Loucy (cell line): ENCODE results near the gene MTA1.

ENCODE experiments used
- H2AFZ ChIP-seq: fragments of 200-600 bp; sonication (generic); 2 replicates; pipeline ENCODE4 v1.6.0; 2016; ENCODE audit warnings: antibody characterized with exemption, mild to moderate bottlenecking, low read length, moderate library complexity
- H3F3A ChIP-seq: fragments of 200-600 bp; 2 replicates; pipeline ENCODE4 v1.6.0; 2016; ENCODE audit warnings: antibody characterized with exemption, low read depth, mild to moderate bottlenecking
- H3K27me3 ChIP-seq: fragments of 200-600 bp; sonication (generic); 2 replicates; pipeline ENCODE4 v1.6.1; 2014; ENCODE audit warnings: low read length, mild to moderate bottlenecking; ENCODE audit not compliant: insufficient read depth, poor library complexity, severe bottlenecking
- H3K36me3 ChIP-seq: fragments of 200-600 bp; sonication (generic); 2 replicates; pipeline ENCODE4 v1.6.1; 2016; ENCODE audit warnings: low read length; ENCODE audit not compliant: insufficient read depth
- H3K4me1 ChIP-seq: fragments of 200-600 bp; sonication (generic); 2 replicates; pipeline ENCODE4 v1.5.1; 2014; ENCODE audit warnings: low read length, mild to moderate bottlenecking; ENCODE audit not compliant: insufficient read depth, poor library complexity, severe bottlenecking
- H3K4me2 ChIP-seq: fragments of 200-600 bp; sonication (generic); 2 replicates; pipeline ENCODE4 v1.6.0; 2014; ENCODE audit warnings: antibody characterized with exemption, low read length, low read depth, mild to moderate bottlenecking; ENCODE audit not compliant: poor library complexity, severe bottlenecking
- H3K4me3 ChIP-seq: fragments of 200-600 bp; sonication (generic); 2 replicates; pipeline ENCODE4 v1.5.1; 2014; ENCODE audit warnings: low read length, mild to moderate bottlenecking, mixed read lengths; ENCODE audit not compliant: poor library complexity, severe bottlenecking
- H3K79me2 ChIP-seq: fragments of 200-600 bp; sonication (generic); 2 replicates; pipeline ENCODE4 v1.6.1; 2014; ENCODE audit warnings: low read length; ENCODE audit not compliant: insufficient read depth
- H3K9ac ChIP-seq: fragments of 200-600 bp; sonication (generic); 2 replicates; pipeline ENCODE4 v1.6.0; 2014; ENCODE audit warnings: mild to moderate bottlenecking, low read depth, low read length, moderate library complexity; ENCODE audit not compliant: poor library complexity, severe bottlenecking
- H3K9me2 ChIP-seq: fragments of 200-600 bp; sonication (generic); replicated peaks from 2 replicates; pipeline ENCODE4 v1.6.1; 2016; ENCODE audit warnings: low read depth, low read length, mixed read lengths
- H3K9me3 ChIP-seq: fragments of 200-600 bp; sonication (generic); 2 replicates; pipeline ENCODE4 v1.6.1; 2014; ENCODE audit warnings: mild to moderate bottlenecking, antibody characterized with exemption, low read length, low read depth; ENCODE audit not compliant: insufficient read depth
- H4K20me1 ChIP-seq: fragments of 200-600 bp; sonication (generic); 2 replicates; pipeline ENCODE4 v1.6.0; 2014; ENCODE audit warnings: antibody characterized with exemption, low read length, mild to moderate bottlenecking; ENCODE audit not compliant: insufficient read depth, poor library complexity, severe bottlenecking
- CTCF ChIP-seq: fragments of 200-600 bp; sonication (generic); conservative IDR thresholded peaks from 2 replicates; pipeline ENCODE4 v1.5.1; 2014; ENCODE audit warnings: mild to moderate bottlenecking, antibody characterized with exemption, low read length
- EZH2phosphoT487 ChIP-seq: fragments of 200-600 bp; IDR thresholded peaks from 2 replicates; pipeline ENCODE4 v1.6.1; 2018; ENCODE audit warnings: antibody characterized with exemption, mild to moderate bottlenecking, moderate library complexity, borderline replicate concordance

The MTA1 gene

GRCh38 chr14:105413544-105413886 lies 6.1 kb upstream of the MTA1 start:
- H3K27me3 ChIP-seq: no peaks in the 10 kb centered on the region
- no peaks in the 10 kb centered on the region for H3K9me3 ChIP-seq
- peaks cover 7% of the 10 kb centered on the region for H3K4me1 ChIP-seq
- no peak overlapping the region for H3K9ac ChIP-seq
- no peak for TF ChIP-seq CTCF
- TF ChIP-seq EZH2phosphoT487: no peak
- no peaks in the 10 kb centered on the region for H4K20me1 ChIP-seq
- H3K79me2 ChIP-seq: peaks cover 3% of the 10 kb centered on the region
- no peak overlapping the region for H3K4me2 ChIP-seq
- no peak overlapping the region for H2AFZ ChIP-seq
- no peaks in the 10 kb centered on the region for H3K36me3 ChIP-seq
- H3K4me3 ChIP-seq: no peak overlapping the region
- H3K9me2 ChIP-seq: no peaks in the 10 kb centered on the region
- H3F3A ChIP-seq: no peaks in the 10 kb centered on the region

GRCh38 chr14:105414456-105415371 lies 4.9 kb upstream of the MTA1 start:
- H3F3A ChIP-seq: no peaks in the 10 kb centered on the region
- TF ChIP-seq CTCF (peak; percentile 68), EZH2phosphoT487 (no peak)
- H3K4me2 ChIP-seq: peak overlapping the region; percentile 78
- H3K27me3 ChIP-seq: no peaks in the 10 kb centered on the region
- no peaks in the 10 kb centered on the region for H4K20me1 ChIP-seq
- no peaks in the 10 kb centered on the region for H3K9me3 ChIP-seq
- peak overlapping the region; percentile 74 for H3K4me3 ChIP-seq
- no peaks in the 10 kb centered on the region for H3K9me2 ChIP-seq
- peaks cover 14% of the 10 kb centered on the region for H3K79me2 ChIP-seq
- H3K4me1 ChIP-seq: peaks cover 12% of the 10 kb centered on the region
- H3K36me3 ChIP-seq: no peaks in the 10 kb centered on the region
- H2AFZ ChIP-seq: peak overlapping the region; percentile 78
- H3K9ac ChIP-seq: peak overlapping the region; percentile 73

GRCh38 chr14:105415481-105416428 lies 3.9 kb upstream of the MTA1 start:
- H3K9ac ChIP-seq: peak overlapping the region; percentile 73
- H3K79me2 ChIP-seq: peaks cover 20% of the 10 kb centered on the region
- H3K27me3 ChIP-seq: no peaks in the 10 kb centered on the region
- peaks cover 12% of the 10 kb centered on the region for H3K4me1 ChIP-seq
- H3K9me3 ChIP-seq: no peaks in the 10 kb centered on the region
- peaks cover 5% of the 10 kb centered on the region for H4K20me1 ChIP-seq
- H3K36me3 ChIP-seq: no peaks in the 10 kb centered on the region
- TF ChIP-seq EZH2phosphoT487 (no peak), CTCF (no peak)
- no peaks in the 10 kb centered on the region for H3K9me2 ChIP-seq
- peak overlapping the region; percentile 78 for H2AFZ ChIP-seq
- peak overlapping the region; percentile 74 for H3K4me3 ChIP-seq
- H3K4me2 ChIP-seq: peak overlapping the region; percentile 78
- no peaks in the 10 kb centered on the region for H3F3A ChIP-seq
